Endothelial cell of umbilical vein (primary cell): Measurements from ENCODE around the gene TNKS1BP1. TPM values are rescaled to one million over a fixed set of nuclear protein-coding genes. Genes with fewer than 3 reads are reported as not detected.

Source experiments
- BruUV-seq: library from RNA; stranded (reverse); fragments of 400-500 nt; replicated peaks from 2 replicates; lab custom pipeline; 2021; lab: Mats Ljungman, UMichigan
- CTCF ChIA-PET: fragments of 300-600, 350-600 bp; sonication (Branson Sonifier 250); formaldehyde crosslinking; loops from one replicate; lab custom pipeline; 2021; ENCODE audit warnings: antibody characterized with exemption, inconsistent platforms; lab: Charles Lee
- POLR2A ChIA-PET: fragments of 300-600, 350-600 bp; sonication (Branson Sonifier 250); formaldehyde crosslinking; loops from one replicate; lab custom pipeline; 2021; ENCODE audit warnings: antibody characterized with exemption, inconsistent platforms; lab: Charles Lee
- DNase-seq: peaks from one replicate; pipeline ENCODE4 v3.0.0-alpha.2; 2011; ENCODE audit warnings: low read depth, low spot score
- FAIRE-seq: peaks from 2 replicates; lab custom pipeline; 2011; peaks lifted over from hg19 to GRCh38; lab: Jason Lieb, UNC
- H2AFZ ChIP-seq: 2 replicates; pipeline ENCODE4 v1.6.0; 2012; ENCODE audit warnings: low read depth, low read length, control low read depth, inconsistent platforms
- H3K27ac ChIP-seq: 2 replicates; pipeline ENCODE4 v1.5.1; 2011; ENCODE audit warnings: low read depth, mild to moderate bottlenecking, control low read depth, low read length, moderate library complexity; ENCODE audit not compliant: insufficient read depth
- H3K27me3 ChIP-seq, 2 experiments: 2 replicates each; pipeline versions ENCODE4 v1.6.0 to v1.6.1; 2011; ENCODE audit warnings: low read length in 2 of 2, mixed read lengths in 1 of 2; ENCODE audit not compliant: control insufficient read depth in 2 of 2, insufficient read depth in 2 of 2
- H3K36me3 ChIP-seq, 2 experiments: 2 replicates in 1 of 2; 3 replicates in 1 of 2; pipeline ENCODE4 v1.5.1; 2011; ENCODE audit warnings: low read length in 2 of 2, mild to moderate bottlenecking in 1 of 2, moderate library complexity in 1 of 2; ENCODE audit not compliant: control insufficient read depth in 2 of 2, insufficient read depth in 2 of 2; ENCODE audit errors: extremely low read depth in 1 of 2
- H3K4me1 ChIP-seq: 3 replicates; pipeline ENCODE4 v1.5.1; 2011; ENCODE audit warnings: mild to moderate bottlenecking, low read length; ENCODE audit not compliant: control insufficient read depth, insufficient read depth; ENCODE audit errors: extremely low read depth
- H3K4me2 ChIP-seq: 2 replicates; pipeline ENCODE4 v1.6.1; 2011; ENCODE audit warnings: low read length, control low read depth, mixed read lengths; ENCODE audit not compliant: insufficient read depth
- H3K4me3 ChIP-seq, 3 experiments: fragments of 200-600 bp in 1 of 3; sonication (generic), shearing (Covaris generic) in 1 of 3; replicated peaks in 1 of 3; 2 replicates each; pipeline ENCODE4 v1.5.1; 2011 to 2016; ENCODE audit warnings: control low read depth in 3 of 3, low read length in 3 of 3, mild to moderate bottlenecking in 2 of 3, inconsistent platforms in 1 of 3, low read depth in 1 of 3, moderate library complexity in 1 of 3; ENCODE audit not compliant: insufficient read depth in 1 of 3
- H3K79me2 ChIP-seq: 2 replicates; pipeline ENCODE4 v1.6.0; 2012; ENCODE audit warnings: low read length, inconsistent platforms; ENCODE audit not compliant: control insufficient read depth, insufficient read depth
- H3K9ac ChIP-seq: replicated peaks from 2 replicates; pipeline ENCODE3; 2011; ENCODE audit warnings: low read length, control low read depth; ENCODE audit not compliant: insufficient read depth; ENCODE audit errors: extremely low read depth
- H3K9me1 ChIP-seq: replicated peaks from 3 replicates; pipeline ENCODE4 v1.6.0; 2011; ENCODE audit warnings: mild to moderate bottlenecking, low read length; ENCODE audit not compliant: control insufficient read depth, insufficient read depth; ENCODE audit errors: extremely low read depth
- H3K9me3 ChIP-seq: replicated peaks from 2 replicates; pipeline ENCODE4 v1.5.1; 2012; ENCODE audit warnings: low read length, inconsistent platforms; ENCODE audit not compliant: control insufficient read depth, insufficient read depth
- H4K20me1 ChIP-seq: replicated peaks from 2 replicates; pipeline ENCODE3; 2011; ENCODE audit warnings: mild to moderate bottlenecking, low read length; ENCODE audit not compliant: control insufficient read depth, insufficient read depth; ENCODE audit errors: extremely low read depth
- EZH2 ChIP-seq: IDR thresholded peaks from 2 replicates; pipeline ENCODE4 v1.6.1; 2012; ENCODE audit warnings: borderline replicate concordance, low read depth, mild to moderate bottlenecking, moderate library complexity, low read length, inconsistent platforms; ENCODE audit not compliant: severe bottlenecking
- FOS ChIP-seq: IDR thresholded peaks from 2 replicates; pipeline ENCODE4 v1.6.1; 2011; ENCODE audit warnings: mild to moderate bottlenecking, low read length, moderate library complexity, borderline replicate concordance; ENCODE audit not compliant: insufficient read depth
- GATA2 ChIP-seq: IDR thresholded peaks from 2 replicates; pipeline ENCODE4 v1.7.0; 2011; ENCODE audit warnings: low read depth, mild to moderate bottlenecking, moderate library complexity, mixed read lengths, low read length; ENCODE audit not compliant: insufficient read length, insufficient read depth
- JUN ChIP-seq: IDR thresholded peaks from 2 replicates; pipeline ENCODE4 v1.6.1; 2011; ENCODE audit warnings: borderline replicate concordance, low read depth; ENCODE audit not compliant: insufficient read length, insufficient read depth
- MAX ChIP-seq: IDR thresholded peaks from 2 replicates; pipeline ENCODE4 v1.6.1; 2011; ENCODE audit not compliant: insufficient read depth, insufficient read length
- MYC ChIP-seq: IDR thresholded peaks from one replicate; pipeline ENCODE4 v1.6.1; 2011; ENCODE audit warnings: mild to moderate bottlenecking, low read depth, low read length
- POLR2A ChIP-seq: IDR thresholded peaks from 2 replicates; pipeline ENCODE4 v1.6.1; 2012; ENCODE audit warnings: low read depth, mild to moderate bottlenecking, control low read depth, low read length
- POLR2AphosphoS5 ChIP-seq: IDR thresholded peaks from 2 replicates; pipeline ENCODE4 v1.6.1; 2012; ENCODE audit warnings: low read depth, mild to moderate bottlenecking, control low read depth, low read length, moderate library complexity; ENCODE audit not compliant: insufficient read depth
- dilution Hi-C: fragments of 300-500 bp; cut with MboI; formaldehyde crosslinking; loops from one replicate; pipeline ENCODE4 v1.15.0; 2019; ENCODE audit warnings: low sequenced_read_pairs; ENCODE audit not compliant: extremely low pct_ligation_motif_present
- intact Hi-C: fragments of 100-400 bp; cut with micrococcal nuclease; formaldehyde crosslinking; loops from one replicate; pipeline ENCODE4 v1.10.0; 2022
- polyA plus RNA-seq, 4 experiments: library from polyadenylated mRNA; depleted of rRNA in 3 of 4; stranded (reverse) in 3 of 4; unstranded in 1 of 4; fragments of >200 nt; gene quantifications; 2 replicates each; pipeline versions ENCODE4 v1.2.1 to v1.2.3, GENCODE V29; 2011 to 2012; ENCODE audit warnings: missing spikeins in 1 of 4
- total RNA-seq: library from RNA; stranded (reverse); gene quantifications from 2 replicates; pipeline ENCODE4 v1.2.3, GENCODE V29; 2021
- TF ChIP-seq, protein P1 (sequence below), 2 donors: IDR thresholded peaks; 1 replicate in 1 of 2; 2 replicates in 1 of 2; pipeline ENCODE4 v1.5.1; 2011; ENCODE audit warnings: low read length in 2 of 2, mild to moderate bottlenecking in 2 of 2, moderate library complexity in 2 of 2, control low read depth in 1 of 2, inconsistent platforms in 1 of 2, low read depth in 1 of 2; ENCODE audit not compliant: insufficient read depth in 1 of 2; ENCODE audit errors: extremely low read depth in 1 of 2

The TNKS1BP1 gene
- total and polyA plus RNA-seq, 2 donors (not counting 3 experiments of a cell fraction or from before 2014, with no cell fraction given), result 54.6 to 111 TPM

DNA sequence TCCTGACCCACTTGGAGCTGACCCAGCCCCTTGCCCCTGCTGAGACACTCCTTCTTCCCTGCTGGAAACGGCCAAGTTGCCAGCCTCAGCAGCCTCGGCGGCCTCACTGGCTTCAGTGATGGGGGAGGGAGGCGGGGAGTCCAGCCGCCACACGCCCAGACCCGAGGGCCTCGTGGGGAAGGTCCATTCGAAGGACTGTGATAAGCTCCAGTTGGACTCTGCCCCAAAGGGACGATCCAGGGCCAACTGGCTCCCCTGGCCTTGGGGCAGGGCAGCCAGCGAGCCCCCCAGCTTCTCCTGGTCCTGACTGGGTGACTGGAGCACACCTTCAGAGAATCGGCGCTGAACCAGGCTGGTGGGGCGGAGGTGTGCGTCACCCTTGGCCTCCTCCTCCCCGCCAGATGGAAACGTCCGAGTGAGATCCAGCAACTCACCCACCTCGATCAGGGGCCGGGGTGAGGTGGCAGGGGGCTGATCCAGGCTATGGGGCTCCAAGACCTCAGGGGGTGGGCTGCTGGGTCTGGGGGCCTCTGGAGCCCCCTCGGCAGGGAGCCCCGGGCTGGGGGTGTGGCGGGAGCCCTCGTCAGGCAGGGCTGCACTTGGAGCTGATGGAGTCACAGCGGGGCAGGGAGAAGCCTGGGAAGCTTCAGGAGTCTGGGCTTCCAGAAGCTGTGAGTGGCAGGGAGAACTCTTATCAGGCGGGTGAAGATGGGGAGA lies 11.5 kb downstream of the TNKS1BP1 start:
- TF ChIP-seq POLR2A, result no peak
- no peak for TF ChIP-seq MAX
- TF ChIP-seq GATA2, result no peak
- no peak for TF ChIP-seq POLR2AphosphoS5
- no peak for TF ChIP-seq JUN
- TF ChIP-seq MYC, result no peak
- TF ChIP-seq EZH2, result no peak
- TF ChIP-seq, protein P1, sequence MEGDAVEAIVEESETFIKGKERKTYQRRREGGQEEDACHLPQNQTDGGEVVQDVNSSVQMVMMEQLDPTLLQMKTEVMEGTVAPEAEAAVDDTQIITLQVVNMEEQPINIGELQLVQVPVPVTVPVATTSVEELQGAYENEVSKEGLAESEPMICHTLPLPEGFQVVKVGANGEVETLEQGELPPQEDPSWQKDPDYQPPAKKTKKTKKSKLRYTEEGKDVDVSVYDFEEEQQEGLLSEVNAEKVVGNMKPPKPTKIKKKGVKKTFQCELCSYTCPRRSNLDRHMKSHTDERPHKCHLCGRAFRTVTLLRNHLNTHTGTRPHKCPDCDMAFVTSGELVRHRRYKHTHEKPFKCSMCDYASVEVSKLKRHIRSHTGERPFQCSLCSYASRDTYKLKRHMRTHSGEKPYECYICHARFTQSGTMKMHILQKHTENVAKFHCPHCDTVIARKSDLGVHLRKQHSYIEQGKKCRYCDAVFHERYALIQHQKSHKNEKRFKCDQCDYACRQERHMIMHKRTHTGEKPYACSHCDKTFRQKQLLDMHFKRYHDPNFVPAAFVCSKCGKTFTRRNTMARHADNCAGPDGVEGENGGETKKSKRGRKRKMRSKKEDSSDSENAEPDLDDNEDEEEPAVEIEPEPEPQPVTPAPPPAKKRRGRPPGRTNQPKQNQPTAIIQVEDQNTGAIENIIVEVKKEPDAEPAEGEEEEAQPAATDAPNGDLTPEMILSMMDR (IDR thresholded peaks at IDR 0.05; ENCODE audit: extremely low read depth in 1 of 2, insufficient read depth in 1 of 2, low read depth in 1 of 2, low read length in 2 of 2), result no peak
- TF ChIP-seq FOS, result no peak
- H4K20me1 ChIP-seq, result no peaks in the 10 kb centered on the region
- intact Hi-C loops (loop anchor here (10.0 kb wide), 1 partner anchor 1262 kb away; the partner anchor contains the start of genes LPXN and ZFP91), dilution Hi-C loops (no loop called here)
- H3K36me3 ChIP-seq, result peaks cover 17 to 48% of the 10 kb centered on the region in 2 experiments
- DNase-seq, result no peak
- H3K27me3 ChIP-seq, result no peaks in the 10 kb centered on the region
- no peak overlapping the region for H3K27ac ChIP-seq
- H2AFZ ChIP-seq, result no peak overlapping the region
- BruUV-seq, result TSS peak; percentile 33
- H3K4me2 ChIP-seq, result no peak overlapping the region
- POLR2A ChIA-PET, result no interaction called here
- FAIRE-seq, result no peak
- H3K4me3 ChIP-seq, result no peak overlapping the region
- peaks cover 13% of the 10 kb centered on the region for H3K4me1 ChIP-seq
- H3K9ac ChIP-seq, result no peak overlapping the region
- CTCF ChIA-PET, result interaction anchor here (1.3 to 2.7 kb wide), 2 partner anchors 11 to 24 kb away, joined by 3 to 37 read pairs; partner anchors contain the start of gene TNKS1BP1
- peaks cover 22% of the 10 kb centered on the region for H3K79me2 ChIP-seq
- H3K9me3 ChIP-seq, result no peaks in the 10 kb centered on the region
- no peaks in the 10 kb centered on the region for H3K9me1 ChIP-seq
